Activated CD8-positive, alpha-beta T cell treated with anti-CD3 and anti-CD28 coated beads for 36 hours (primary cell): ENCODE data around the gene TRMT6. TPM values are rescaled to one million over a fixed set of nuclear protein-coding genes. Genes with fewer than 3 reads are reported as not detected.
A peak's percentile ranks its signal among the peaks of the same experiment; 100 is the strongest.

Experiments used
- ATAC-seq: fragments of 200-7000 bp; cut with Tn5 transposase; one replicate; pipeline ENCODE4 v1.10.0; 2021; ENCODE audit warnings: mild to moderate bottlenecking, moderate library complexity
- CTCF ChIA-PET: fragments of 350-600 bp; sonication (Branson Sonifier 250); formaldehyde crosslinking; loops from one replicate; lab custom pipeline; 2021; ENCODE audit warnings: antibody characterized with exemption; lab: Charles Lee
- POLR2A ChIA-PET: fragments of 350-600 bp; sonication (Branson Sonifier 250); formaldehyde crosslinking; loops from one replicate; lab custom pipeline; 2021; ENCODE audit warnings: antibody characterized with exemption; lab: Charles Lee
- DNase-seq: peaks from one replicate; pipeline ENCODE4 v3.0.0-alpha.2; 2020
- H3K27ac Mint-ChIP-seq: one replicate; pipeline ENCODE4 v1.8.0; 2021; ENCODE audit warnings: mild to moderate bottlenecking, mixed read lengths
- H3K27me3 Mint-ChIP-seq: one replicate; pipeline ENCODE4 v1.8.0; 2021; ENCODE audit warnings: mixed read lengths
- H3K36me3 Mint-ChIP-seq: one replicate; pipeline ENCODE4 v1.8.0; 2021; ENCODE audit warnings: low read depth, mixed read lengths
- H3K4me1 Mint-ChIP-seq: one replicate; pipeline ENCODE4 v1.8.0; 2021; ENCODE audit warnings: low read depth, mixed read lengths
- H3K4me3 Mint-ChIP-seq: one replicate; pipeline ENCODE4 v1.8.0; 2021; ENCODE audit warnings: mild to moderate bottlenecking, moderate library complexity, mixed read lengths
- H3K9me3 Mint-ChIP-seq: one replicate; pipeline ENCODE4 v1.8.0; 2021; ENCODE audit warnings: mixed read lengths
- CTCF ChIP-seq: fragments of 200-600 bp; IDR thresholded peaks from one replicate; pipeline ENCODE4 v1.8.0; 2022; ENCODE audit warnings: antibody characterized with exemption, mild to moderate bottlenecking
- intact Hi-C: fragments of 100-400 bp; cut with micrococcal nuclease; formaldehyde crosslinking; loops from one replicate; pipeline ENCODE4 v1.10.0; 2022
- total RNA-seq, 2 experiments: library from RNA; stranded (reverse); gene quantifications; one replicate each; pipeline ENCODE4 v1.2.3, GENCODE V29; 2021

TRMT6 gene
- total RNA-seq, 2 experiments from 2014 or later = 15.9 to 16.7 TPM

GRCh38 chr20:5968462-5968861 is 18.1 kb upstream of the TRMT6 start:
- peaks cover 59% of the 10 kb centered on the region for H3K36me3 Mint-ChIP-seq
- no peak for ATAC-seq
- no peak for TF ChIP-seq CTCF

GRCh38 chr20:5967469-5967868 is 17.1 kb upstream of the TRMT6 start:
- no peak overlapping the region for H3K4me3 Mint-ChIP-seq
- CTCF ChIA-PET = no interaction called here
- intact Hi-C loops = no loop called here
- H3K27ac Mint-ChIP-seq = no peak overlapping the region
- H3K27me3 Mint-ChIP-seq = no peaks in the 10 kb centered on the region
- TF ChIP-seq CTCF = no peak
- no peak for ATAC-seq
- no peaks in the 10 kb centered on the region for H3K9me3 Mint-ChIP-seq
- POLR2A ChIA-PET = interaction anchor here (0.5 kb wide), 1 partner anchor 19 kb away, joined by 3 read pairs; no protein-coding TSS in a partner anchor
- H3K36me3 Mint-ChIP-seq = peaks cover 56% of the 10 kb centered on the region
- H3K4me1 Mint-ChIP-seq = no peaks in the 10 kb centered on the region
- DNase-seq = no peak

More at GRCh38 chr20:5968462-5968861, 18.1 kb upstream of the TRMT6 start:
- intact Hi-C loops = no loop called here
- Mint-ChIP-seq H3K27me3 (no peaks in the 10 kb centered on the region), H3K4me1 (no peaks in the 10 kb centered on the region), H3K27ac (no peak overlapping the region), H3K4me3 (no peak overlapping the region), H3K9me3 (no peaks in the 10 kb centered on the region)
- ChIA-PET CTCF (no interaction called here), POLR2A (no interaction called here)
- no peak for DNase-seq

GRCh38 chr20:5949943-5950270 is 426 bp downstream of the TRMT6 start:
- intact Hi-C loops = loop anchor here (5.0 to 10.0 kb wide), 3 partner anchors 108 to 423 kb away; no protein-coding TSS in a partner anchor
- Mint-ChIP-seq H3K4me1 (peaks cover 51% of the 10 kb centered on the region), H3K36me3 (peaks cover 69% of the 10 kb centered on the region), H3K27me3 (peaks cover 2% of the 10 kb centered on the region), H3K4me3 (peak overlapping the region; percentile 85), H3K27ac (peak overlapping the region; percentile 98), H3K9me3 (no peaks in the 10 kb centered on the region)
- no peak for ATAC-seq
- DNase-seq = no peak
- POLR2A ChIA-PET = interaction anchor here (1.1 kb wide), 1 partner anchor 9 kb away, joined by 4 read pairs; no protein-coding TSS in a partner anchor
- no peak for TF ChIP-seq CTCF
- CTCF ChIA-PET = interaction anchor here (1.1 kb wide), 1 partner anchor 421 kb away, joined by 3 read pairs; no protein-coding TSS in a partner anchor

- H3K36me3 Mint-ChIP-seq = peaks cover 66% of the 10 kb centered on the region
- no peak overlapping the region for H3K4me3 Mint-ChIP-seq
- peak; percentile 19 for ATAC-seq
- DNase-seq = peak; percentile 66
- intact Hi-C loops = loop anchor here (5.0 to 10.0 kb wide), 3 partner anchors 105 to 420 kb away; no protein-coding TSS in a partner anchor
- ChIA-PET CTCF (interaction anchor here (0.7 kb wide), 1 partner anchor 159 kb away, joined by 3 read pairs; no protein-coding TSS in a partner anchor), POLR2A (interaction anchor here (0.6 to 1.2 kb wide), 3 partner anchors 11 to 828 kb away, joined by 3 read pairs; no protein-coding TSS in a partner anchor)
- peak overlapping the region; percentile 50 for H3K27ac Mint-ChIP-seq
- H3K4me1 Mint-ChIP-seq = peaks cover 50% of the 10 kb centered on the region
- no peaks in the 10 kb centered on the region for H3K9me3 Mint-ChIP-seq
- TF ChIP-seq CTCF = no peak
- H3K27me3 Mint-ChIP-seq = peaks cover 2% of the 10 kb centered on the region
Measured at GRCh38 chr20:5947276-5947675, 3.1 kb downstream of the TRMT6 start.

GRCh38 chr20:5945963-5946362 is 4.4 kb downstream of the TRMT6 start:
- Mint-ChIP-seq H3K9me3 (no peaks in the 10 kb centered on the region), H3K27me3 (peaks cover 2% of the 10 kb centered on the region), H3K4me3 (no peak overlapping the region), H3K4me1 (peaks cover 44% of the 10 kb centered on the region), H3K27ac (no peak overlapping the region), H3K36me3 (peaks cover 65% of the 10 kb centered on the region)
- CTCF ChIA-PET = interaction anchor here (1.6 kb wide), 1 partner anchor 144 kb away, joined by 4 read pairs; no protein-coding TSS in a partner anchor
- DNase-seq (peak; percentile 8), ATAC-seq (no peak)
- POLR2A ChIA-PET = interaction anchor here (1.2 to 1.6 kb wide), 2 partner anchors 10 to 827 kb away, joined by 3 to 5 read pairs; no protein-coding TSS in a partner anchor
- no peak for TF ChIP-seq CTCF
- intact Hi-C loops = loop anchor here (5.0 to 10.0 kb wide), 3 partner anchors 104 to 419 kb away; no protein-coding TSS in a partner anchor
